SK-N-MC (cell line): ENCODE data around the gene CIROP.

Experiments
- EZH2 ChIP-seq: fragments of 200-600 bp; sonication (generic); IDR thresholded peaks from one replicate; pipeline ENCODE4 v1.6.1; 2017; ENCODE audit warnings: antibody characterized with exemption
- POLR2AphosphoS5 ChIP-seq: IDR thresholded peaks from 2 replicates; pipeline ENCODE4 v1.6.1; 2012; ENCODE audit warnings: mild to moderate bottlenecking, low read depth, low read length, borderline replicate concordance

GRCh38 chr14:23115039-23115731 lies 10.4 kb upstream of the CIROP start:
- TF ChIP-seq POLR2AphosphoS5 (no peak), EZH2 (no peak)
